ENCODE results near the gene TOM1L1.

GRCh38 chr17:54860617-54861470 is 39.8 kb upstream of the TOM1L1 start:
- TF ChIP-seq POLR2A (IDR thresholded peaks at IDR 0.05), result no peak
- TF ChIP-seq, protein P1, sequence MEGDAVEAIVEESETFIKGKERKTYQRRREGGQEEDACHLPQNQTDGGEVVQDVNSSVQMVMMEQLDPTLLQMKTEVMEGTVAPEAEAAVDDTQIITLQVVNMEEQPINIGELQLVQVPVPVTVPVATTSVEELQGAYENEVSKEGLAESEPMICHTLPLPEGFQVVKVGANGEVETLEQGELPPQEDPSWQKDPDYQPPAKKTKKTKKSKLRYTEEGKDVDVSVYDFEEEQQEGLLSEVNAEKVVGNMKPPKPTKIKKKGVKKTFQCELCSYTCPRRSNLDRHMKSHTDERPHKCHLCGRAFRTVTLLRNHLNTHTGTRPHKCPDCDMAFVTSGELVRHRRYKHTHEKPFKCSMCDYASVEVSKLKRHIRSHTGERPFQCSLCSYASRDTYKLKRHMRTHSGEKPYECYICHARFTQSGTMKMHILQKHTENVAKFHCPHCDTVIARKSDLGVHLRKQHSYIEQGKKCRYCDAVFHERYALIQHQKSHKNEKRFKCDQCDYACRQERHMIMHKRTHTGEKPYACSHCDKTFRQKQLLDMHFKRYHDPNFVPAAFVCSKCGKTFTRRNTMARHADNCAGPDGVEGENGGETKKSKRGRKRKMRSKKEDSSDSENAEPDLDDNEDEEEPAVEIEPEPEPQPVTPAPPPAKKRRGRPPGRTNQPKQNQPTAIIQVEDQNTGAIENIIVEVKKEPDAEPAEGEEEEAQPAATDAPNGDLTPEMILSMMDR (IDR thresholded peaks at IDR 0.05), result no peak
